HEK293T (cell line): Measurements from ENCODE around the gene ATG2B.

Source experiments
- CTCF ChIA-PET: fragments of 350-600 bp; formaldehyde crosslinking; extraction: SDS; loops from one replicate; lab custom pipeline; 2021; ENCODE audit warnings: antibody characterized with exemption, inconsistent platforms; lab: Yijun Ruan, JAX
- POLR2A ChIA-PET: fragments of 350-600 bp; formaldehyde crosslinking; extraction: SDS; loops from one replicate; lab custom pipeline; 2020; ENCODE audit warnings: antibody characterized with exemption, inconsistent platforms; lab: Yijun Ruan, JAX
- DNase-seq: peaks from one replicate; pipeline ENCODE4 v3.0.0; 2012; ENCODE audit warnings: mixed read lengths; ENCODE audit errors: extremely low spot score
- ARNT ChIP-seq: fragments of 450-650 bp; IDR thresholded peaks from 2 replicates; pipeline ENCODE4 v1.6.1; 2017; ENCODE audit warnings: mild to moderate bottlenecking
- BHLHE40 ChIP-seq: fragments of 450-650 bp; IDR thresholded peaks from 2 replicates; pipeline ENCODE4 v1.6.1; 2016; ENCODE audit warnings: mild to moderate bottlenecking, moderate library complexity, borderline replicate concordance
- CTBP1 ChIP-seq: fragments of 450-650 bp; IDR thresholded peaks from 2 replicates; pipeline ENCODE4 v1.6.1; 2016; ENCODE audit warnings: borderline replicate concordance
- ELF4 ChIP-seq: fragments of 450-650 bp; IDR thresholded peaks from 2 replicates; pipeline ENCODE4 v1.6.1; 2017; ENCODE audit warnings: antibody characterized with exemption
- FOXA1 ChIP-seq: fragments of 450-650 bp; IDR thresholded peaks from 2 replicates; pipeline ENCODE4 v1.6.1; 2016; ENCODE audit warnings: mild to moderate bottlenecking
- FOXK2 ChIP-seq: fragments of 450-650 bp; IDR thresholded peaks from 2 replicates; pipeline ENCODE4 v1.6.1; 2016; ENCODE audit warnings: mild to moderate bottlenecking
- FOXM1 ChIP-seq: fragments of 450-650 bp; IDR thresholded peaks from 2 replicates; pipeline ENCODE4 v1.6.1; 2017; ENCODE audit warnings: mild to moderate bottlenecking, borderline replicate concordance
- HDGF ChIP-seq: fragments of 450-650 bp; IDR thresholded peaks from 2 replicates; pipeline ENCODE4 v1.6.1; 2017; ENCODE audit warnings: antibody characterized with exemption, borderline replicate concordance
- L3MBTL2 ChIP-seq: fragments of 450-650 bp; conservative IDR thresholded peaks from 2 replicates; pipeline ENCODE4 v1.6.1; 2016; ENCODE audit warnings: mild to moderate bottlenecking
- LEF1 ChIP-seq: fragments of 450-650 bp; IDR thresholded peaks from 2 replicates; pipeline ENCODE4 v1.6.1; 2017; ENCODE audit warnings: mild to moderate bottlenecking, borderline replicate concordance
- NFRKB ChIP-seq: fragments of 450-650 bp; IDR thresholded peaks from 2 replicates; pipeline ENCODE4 v1.6.1; 2016; ENCODE audit warnings: mild to moderate bottlenecking, moderate library complexity
- SP1 ChIP-seq: fragments of 450-650 bp; IDR thresholded peaks from 2 replicates; pipeline ENCODE4 v1.6.1; 2017
- SUZ12 ChIP-seq: fragments of 450-650 bp; IDR thresholded peaks from 2 replicates; pipeline ENCODE4 v1.6.1; 2016; ENCODE audit warnings: mild to moderate bottlenecking
- TARDBP ChIP-seq: fragments of 450-650 bp; IDR thresholded peaks from 2 replicates; pipeline ENCODE4 v1.6.1; 2016
- ZNF384 ChIP-seq: fragments of 450-650 bp; IDR thresholded peaks from 2 replicates; pipeline ENCODE4 v1.6.1; 2016
- TF ChIP-seq, protein P1 (sequence below): fragments of 450-650 bp; IDR thresholded peaks from 2 replicates; pipeline ENCODE4 v1.6.1; 2016

Gene ATG2B

DNA sequence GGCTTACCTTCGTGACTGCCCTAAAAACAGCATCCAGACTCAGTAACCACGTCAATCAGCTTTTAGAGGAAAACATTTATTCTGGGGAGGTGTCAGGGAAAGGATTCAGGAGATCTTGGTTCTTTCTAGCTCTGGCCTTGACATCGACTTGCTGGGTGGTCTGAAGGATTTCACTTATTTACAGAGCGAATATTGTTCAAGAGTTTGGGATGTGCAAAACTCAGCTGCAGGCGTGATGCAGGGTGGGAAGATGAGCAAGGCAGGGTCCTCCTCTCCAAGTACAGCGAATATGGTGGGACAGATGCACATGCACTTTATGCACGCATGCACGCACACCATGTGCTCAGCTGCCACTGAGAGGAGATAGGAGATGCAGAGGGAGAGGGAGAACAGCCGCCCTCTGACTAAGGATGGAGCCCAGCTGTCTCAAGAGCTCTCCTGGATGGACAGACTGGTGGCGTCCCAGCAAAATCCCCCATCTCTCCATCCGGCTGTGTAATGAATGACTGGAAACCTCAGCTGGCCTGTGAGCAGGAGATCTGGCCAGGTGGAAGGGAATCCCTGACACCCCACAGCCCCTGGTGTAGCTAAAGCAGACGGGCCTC lies 131.5 kb downstream of the ATG2B start:
- no peak for TF ChIP-seq ELF4
- no peak for TF ChIP-seq SP1
- TF ChIP-seq CTBP1 = no peak
- no peak for TF ChIP-seq BHLHE40
- TF ChIP-seq TARDBP = no peak
- no peak for TF ChIP-seq SUZ12
- TF ChIP-seq L3MBTL2 = no peak
- TF ChIP-seq ZNF384 = no peak
- TF ChIP-seq LEF1 = no peak
- TF ChIP-seq, protein P1, sequence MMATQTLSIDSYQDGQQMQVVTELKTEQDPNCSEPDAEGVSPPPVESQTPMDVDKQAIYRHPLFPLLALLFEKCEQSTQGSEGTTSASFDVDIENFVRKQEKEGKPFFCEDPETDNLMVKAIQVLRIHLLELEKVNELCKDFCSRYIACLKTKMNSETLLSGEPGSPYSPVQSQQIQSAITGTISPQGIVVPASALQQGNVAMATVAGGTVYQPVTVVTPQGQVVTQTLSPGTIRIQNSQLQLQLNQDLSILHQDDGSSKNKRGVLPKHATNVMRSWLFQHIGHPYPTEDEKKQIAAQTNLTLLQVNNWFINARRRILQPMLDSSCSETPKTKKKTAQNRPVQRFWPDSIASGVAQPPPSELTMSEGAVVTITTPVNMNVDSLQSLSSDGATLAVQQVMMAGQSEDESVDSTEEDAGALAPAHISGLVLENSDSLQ = no peak
- TF ChIP-seq FOXM1 = no peak
- TF ChIP-seq FOXK2 = no peak
- TF ChIP-seq FOXA1 = no peak
- TF ChIP-seq NFRKB = no peak
- TF ChIP-seq ARNT = no peak
- CTCF ChIA-PET = interaction anchor here (0.5 to 1.3 kb wide), 2 partner anchors 44 to 78 kb away, joined by 4 to 6 read pairs; no protein-coding TSS in a partner anchor
- DNase-seq = no peak
- POLR2A ChIA-PET = no interaction called here

DNA sequence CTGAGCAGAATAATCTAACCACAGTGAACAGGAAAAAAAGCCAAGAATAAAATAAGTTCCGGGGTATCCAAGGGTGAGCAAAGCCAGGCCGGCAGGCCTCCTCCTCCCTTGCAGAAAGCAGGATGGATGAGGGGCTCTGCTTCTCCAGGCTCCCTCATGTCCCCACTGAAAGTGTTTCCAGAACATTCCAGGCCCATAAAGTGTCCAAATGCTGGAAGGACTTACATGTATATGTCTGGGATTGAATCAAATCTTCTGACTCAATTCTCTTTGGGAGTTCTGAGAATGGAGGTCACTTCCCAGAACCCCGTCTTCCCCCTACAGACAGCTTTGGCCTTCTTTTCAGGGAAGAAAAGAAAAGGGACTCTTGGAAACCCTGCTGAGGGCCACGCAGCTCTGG lies 132.1 kb downstream of the ATG2B start:
- TF ChIP-seq HDGF (no peak), FOXA1 (no peak), ZNF384 (no peak), TARDBP (no peak), CTBP1 (no peak), NFRKB (no peak), FOXM1 (no peak)
- ChIA-PET POLR2A (no interaction called here), CTCF (no interaction called here)
- no peak for DNase-seq

DNA sequence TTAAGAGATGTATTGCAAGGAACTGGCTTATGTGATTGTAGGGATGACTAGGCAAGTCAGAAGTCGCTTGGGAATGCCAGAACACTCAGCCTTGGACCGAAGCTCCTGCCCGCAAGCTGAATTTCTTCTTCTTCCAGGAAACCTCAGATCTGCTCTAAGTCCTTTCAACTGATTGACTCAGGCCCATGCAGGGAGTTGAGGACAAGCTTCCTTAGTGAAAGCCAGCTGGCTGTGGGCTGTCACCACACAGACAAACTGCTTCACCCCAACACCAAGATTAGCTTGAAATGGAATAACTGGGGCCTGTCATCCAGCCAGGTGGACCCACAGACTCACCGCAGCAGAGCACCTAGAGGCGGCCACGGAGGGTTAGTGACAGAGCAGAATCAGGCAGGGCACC lies 133.8 kb downstream of the ATG2B start:
- no peak for TF ChIP-seq SUZ12
- ChIA-PET CTCF (no interaction called here), POLR2A (no interaction called here)
- DNase-seq = no peak
